Activated T-helper 2 cell treated with anti-CD3 and anti-CD28 coated beads, Interferon-gamma antibody, Interleukin-2, Interleukin-4, amounts not matched to agents 10 μg/mL and 5 μg/mL and 100 μg/mL, durations not matched to agents 14 hours and 24 hours and 36 hours (primary cell): ENCODE results near the gene MEIS2. TPM values are rescaled to one million over a fixed set of nuclear protein-coding genes. Genes with fewer than 3 reads are reported as not detected.

ENCODE experiments used
- DNase-seq: peaks from one replicate; pipeline ENCODE4 v3.0.0; 2021; ENCODE audit warnings: low spot score
- H3K27ac Mint-ChIP-seq: one replicate; pipeline ENCODE4 v1.8.0; 2021; ENCODE audit warnings: mixed read lengths
- H3K27me3 Mint-ChIP-seq: one replicate; pipeline ENCODE4 v1.8.0; 2021; ENCODE audit warnings: low read depth, mixed read lengths
- H3K36me3 Mint-ChIP-seq: one replicate; pipeline ENCODE4 v1.8.0; 2021; ENCODE audit warnings: low read depth, mixed read lengths
- H3K4me1 Mint-ChIP-seq: one replicate; pipeline ENCODE4 v1.8.0; 2021; ENCODE audit warnings: low read depth, mixed read lengths
- H3K4me3 Mint-ChIP-seq: one replicate; pipeline ENCODE4 v1.8.0; 2021; ENCODE audit warnings: low read depth, mild to moderate bottlenecking, moderate library complexity, mixed read lengths
- H3K9me3 Mint-ChIP-seq: one replicate; pipeline ENCODE4 v1.8.0; 2021; ENCODE audit warnings: mixed read lengths
- intact Hi-C: fragments of 100-400 bp; cut with micrococcal nuclease; formaldehyde crosslinking; loops from one replicate; pipeline ENCODE4 v1.15.1; 2023
- total RNA-seq: library from RNA; stranded (reverse); gene quantifications from 2 replicates; pipeline ENCODE4 v1.2.3, GENCODE V29; 2022

The MEIS2 gene
- total RNA-seq, 1 donor from 2014 or later, result not detected

DNA sequence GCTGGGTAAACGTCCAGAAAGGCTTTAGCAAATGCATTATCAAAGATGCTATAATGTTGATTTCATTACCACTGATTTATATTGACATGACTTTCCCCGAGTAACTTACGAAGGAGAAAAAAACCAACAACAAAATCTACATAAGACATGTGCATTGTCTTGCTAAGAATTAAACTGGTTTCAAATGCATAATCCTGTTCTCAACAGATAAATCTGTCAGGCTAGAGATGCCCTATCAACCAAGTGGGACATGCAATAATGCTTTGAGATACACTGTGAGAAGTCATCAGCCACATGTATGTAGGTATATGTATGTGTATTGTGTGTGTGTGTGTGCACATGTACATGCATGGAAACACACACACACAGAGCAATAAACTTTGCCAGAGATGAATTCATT is 195.6 kb downstream of the MEIS2 start:
- H3K27ac Mint-ChIP-seq, result no peak overlapping the region
- no peaks in the 10 kb centered on the region for H3K27me3 Mint-ChIP-seq
- H3K9me3 Mint-ChIP-seq, result no peaks in the 10 kb centered on the region
- no peak overlapping the region for H3K4me3 Mint-ChIP-seq
- H3K36me3 Mint-ChIP-seq, result no peaks in the 10 kb centered on the region
- intact Hi-C loops, result no loop called here
- no peak for DNase-seq
- no peaks in the 10 kb centered on the region for H3K4me1 Mint-ChIP-seq

DNA sequence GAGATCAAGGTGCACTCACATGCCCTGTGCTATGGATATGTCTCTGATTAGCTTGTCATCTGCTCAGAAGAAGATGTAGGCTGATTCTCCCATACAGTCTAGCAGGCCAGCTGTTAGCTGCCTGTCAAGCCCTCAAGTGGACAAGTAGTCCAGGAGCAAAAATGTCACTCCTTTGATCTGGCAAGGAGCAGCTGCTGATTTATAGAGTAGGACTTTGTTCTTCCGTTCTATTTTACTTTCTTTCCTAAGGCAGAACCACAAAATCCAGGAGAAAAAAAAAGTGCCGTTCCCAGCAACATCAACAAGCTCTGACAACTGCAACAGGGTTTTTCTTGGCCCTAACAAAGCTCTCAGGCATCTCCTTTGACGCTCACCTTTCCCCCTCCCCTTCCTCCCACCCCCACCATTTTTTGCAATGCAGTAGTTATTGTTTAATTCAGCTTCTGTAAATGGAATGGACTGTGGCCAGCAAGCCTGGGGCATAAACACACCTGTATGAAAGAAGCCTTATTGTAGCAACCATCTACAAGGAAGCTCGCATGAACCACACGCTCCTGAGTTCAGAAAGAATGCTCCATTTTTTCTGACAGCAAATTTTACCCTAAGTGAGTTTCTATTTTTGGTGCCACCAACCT is 196.3 kb downstream of the MEIS2 start:
- intact Hi-C loops, result no loop called here
- Mint-ChIP-seq H3K36me3 (no peaks in the 10 kb centered on the region), H3K4me1 (no peaks in the 10 kb centered on the region), H3K27me3 (no peaks in the 10 kb centered on the region), H3K4me3 (no peak overlapping the region), H3K9me3 (no peaks in the 10 kb centered on the region), H3K27ac (no peak overlapping the region)
- no peak for DNase-seq

DNA sequence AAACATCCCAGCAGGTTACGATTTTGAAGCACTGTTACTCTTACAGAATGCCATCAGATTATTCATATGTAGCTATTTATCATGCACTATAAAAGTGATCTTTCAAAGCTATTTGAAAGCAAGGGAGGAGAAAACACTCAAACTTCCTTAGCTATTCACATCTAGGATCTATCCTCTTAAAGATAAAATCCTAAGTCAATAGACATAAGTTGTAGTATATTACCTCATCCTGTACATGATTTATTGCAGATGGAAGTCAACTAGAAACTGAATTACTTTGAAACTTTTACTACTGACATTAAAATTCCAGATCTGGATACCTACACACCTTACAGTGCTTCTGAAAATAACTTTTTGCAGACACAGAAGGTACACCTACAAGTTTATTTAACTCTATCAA is 197.2 kb downstream of the MEIS2 start:
- Mint-ChIP-seq H3K36me3 (no peaks in the 10 kb centered on the region), H3K4me1 (no peaks in the 10 kb centered on the region), H3K9me3 (no peaks in the 10 kb centered on the region), H3K27me3 (no peaks in the 10 kb centered on the region), H3K27ac (no peak overlapping the region), H3K4me3 (no peak overlapping the region)
- intact Hi-C loops, result no loop called here
- DNase-seq, result no peak

DNA sequence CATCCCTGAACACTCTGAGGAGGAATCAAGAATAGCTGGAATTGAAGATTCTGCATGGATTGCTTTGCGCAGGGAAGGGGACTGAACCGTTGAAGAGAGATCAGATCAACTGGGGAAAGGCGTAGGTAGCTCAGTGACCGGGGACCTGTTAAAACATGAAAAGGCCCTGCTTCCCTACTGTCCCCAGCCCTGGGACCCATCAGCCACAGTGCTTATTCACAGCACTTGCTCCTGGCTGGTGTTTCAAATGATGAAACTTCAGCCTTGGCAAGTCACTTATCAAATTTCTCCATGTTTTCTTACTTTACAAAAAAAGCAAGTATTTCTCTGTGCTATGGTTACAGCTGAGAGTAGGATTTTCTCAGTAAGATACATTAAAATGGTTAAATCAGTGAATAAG is 199.3 kb downstream of the MEIS2 start:
- no peak overlapping the region for H3K4me3 Mint-ChIP-seq
- DNase-seq, result no peak
- no peaks in the 10 kb centered on the region for H3K36me3 Mint-ChIP-seq
- intact Hi-C loops, result no loop called here
- H3K27me3 Mint-ChIP-seq, result no peaks in the 10 kb centered on the region
- no peaks in the 10 kb centered on the region for H3K4me1 Mint-ChIP-seq
- H3K27ac Mint-ChIP-seq, result no peak overlapping the region
- no peaks in the 10 kb centered on the region for H3K9me3 Mint-ChIP-seq

DNA sequence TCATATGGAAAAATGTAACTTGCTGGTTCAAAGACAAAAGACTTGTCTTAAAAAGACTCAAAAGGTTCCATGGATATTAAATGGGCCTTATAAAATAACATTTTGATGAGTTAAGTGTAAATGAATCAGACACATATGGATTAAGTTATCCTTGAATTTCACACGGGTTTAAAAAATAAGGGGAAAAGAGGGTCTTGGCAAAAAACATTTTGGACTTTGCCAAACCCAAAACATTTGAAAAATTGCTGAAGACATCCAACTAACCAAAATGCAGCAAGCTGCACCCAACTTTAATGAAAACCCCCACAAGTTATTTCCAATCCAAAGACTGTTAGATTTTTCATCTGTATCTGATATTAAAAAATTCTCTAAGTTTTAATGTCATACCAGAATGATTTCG is 200.7 kb downstream of the MEIS2 start:
- intact Hi-C loops, result no loop called here
- no peak overlapping the region for H3K27ac Mint-ChIP-seq
- no peaks in the 10 kb centered on the region for H3K9me3 Mint-ChIP-seq
- no peaks in the 10 kb centered on the region for H3K27me3 Mint-ChIP-seq
- no peaks in the 10 kb centered on the region for H3K36me3 Mint-ChIP-seq
- DNase-seq, result no peak
- H3K4me1 Mint-ChIP-seq, result no peaks in the 10 kb centered on the region
- no peak overlapping the region for H3K4me3 Mint-ChIP-seq

DNA sequence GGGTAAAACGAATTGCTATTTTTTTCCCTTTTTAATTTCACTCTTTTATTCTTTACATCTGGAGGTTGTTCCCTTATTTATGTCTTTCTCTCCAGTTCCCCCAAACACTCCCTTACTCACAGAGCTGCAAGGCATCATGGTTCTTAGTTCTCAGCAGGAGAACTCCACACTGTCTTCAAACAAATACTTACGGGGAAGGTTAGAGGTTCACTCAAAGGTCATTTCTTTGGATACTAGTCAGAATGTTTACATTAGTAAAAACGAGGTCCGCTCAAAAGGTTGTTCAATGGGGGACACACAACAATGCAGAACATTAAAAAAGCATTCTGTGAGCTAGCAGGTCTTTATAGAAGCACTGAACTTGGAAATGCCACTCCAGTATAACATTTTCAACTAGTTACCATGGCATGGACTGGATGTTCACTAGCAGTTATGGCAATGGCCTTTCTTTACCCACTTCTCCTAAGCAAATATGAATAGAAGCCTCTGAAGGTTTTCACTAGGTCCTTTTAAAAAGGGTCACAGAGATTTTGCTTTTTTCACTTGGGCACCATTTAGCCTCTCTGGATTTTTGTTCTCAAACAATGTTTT is 201.7 kb downstream of the MEIS2 start:
- Mint-ChIP-seq H3K4me1 (no peaks in the 10 kb centered on the region), H3K9me3 (no peaks in the 10 kb centered on the region), H3K27ac (no peak overlapping the region), H3K27me3 (no peaks in the 10 kb centered on the region), H3K36me3 (no peaks in the 10 kb centered on the region), H3K4me3 (no peak overlapping the region)
- intact Hi-C loops, result no loop called here
- no peak for DNase-seq

DNA sequence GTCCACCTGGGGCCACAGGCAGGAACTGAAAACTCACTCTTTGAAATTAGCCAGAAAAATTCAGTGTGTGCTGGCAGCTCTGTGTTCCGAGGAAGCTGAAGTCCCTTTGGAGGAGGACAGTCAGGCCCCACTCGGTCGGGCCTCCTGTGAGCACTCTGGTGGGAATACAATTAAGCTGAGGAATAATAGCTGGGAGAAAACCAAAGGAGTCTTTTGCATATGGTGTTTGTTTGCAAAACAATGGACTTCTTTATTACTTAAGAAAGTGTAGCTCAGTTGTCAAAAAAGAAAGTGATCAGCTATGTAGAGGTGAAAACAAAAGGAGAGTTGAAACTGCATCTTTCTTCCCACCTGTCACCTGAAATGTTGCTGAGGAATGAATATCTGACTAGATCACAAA is 202.5 kb downstream of the MEIS2 start:
- Mint-ChIP-seq H3K4me3 (no peak overlapping the region), H3K27ac (no peak overlapping the region), H3K36me3 (no peaks in the 10 kb centered on the region), H3K9me3 (no peaks in the 10 kb centered on the region), H3K4me1 (no peaks in the 10 kb centered on the region), H3K27me3 (no peaks in the 10 kb centered on the region)
- intact Hi-C loops, result no loop called here
- DNase-seq, result no peak

DNA sequence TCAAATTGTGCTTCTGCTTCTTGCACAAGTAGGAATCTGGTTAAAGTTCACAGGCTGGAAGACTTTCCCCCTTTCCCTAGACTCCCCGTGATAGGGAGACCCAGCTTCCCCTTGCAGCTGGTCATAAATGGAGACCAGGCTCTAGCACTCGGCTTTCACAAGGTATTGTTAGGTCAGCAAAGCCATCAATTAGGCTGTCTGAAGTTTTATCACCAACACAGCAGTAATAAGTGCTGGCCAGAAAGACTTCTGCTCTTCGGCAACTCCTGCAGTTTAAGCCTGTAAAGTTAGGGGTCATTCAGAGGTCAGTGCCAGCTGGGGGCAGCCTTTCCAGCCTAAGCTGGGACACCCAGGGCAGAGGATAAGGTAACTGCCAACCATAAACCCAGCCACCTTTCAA is 203.4 kb downstream of the MEIS2 start:
- H3K27ac Mint-ChIP-seq, result no peak overlapping the region
- H3K36me3 Mint-ChIP-seq, result no peaks in the 10 kb centered on the region
- intact Hi-C loops, result no loop called here
- no peaks in the 10 kb centered on the region for H3K4me1 Mint-ChIP-seq
- no peak for DNase-seq
- no peak overlapping the region for H3K4me3 Mint-ChIP-seq
- H3K9me3 Mint-ChIP-seq, result no peaks in the 10 kb centered on the region
- H3K27me3 Mint-ChIP-seq, result no peaks in the 10 kb centered on the region

DNA sequence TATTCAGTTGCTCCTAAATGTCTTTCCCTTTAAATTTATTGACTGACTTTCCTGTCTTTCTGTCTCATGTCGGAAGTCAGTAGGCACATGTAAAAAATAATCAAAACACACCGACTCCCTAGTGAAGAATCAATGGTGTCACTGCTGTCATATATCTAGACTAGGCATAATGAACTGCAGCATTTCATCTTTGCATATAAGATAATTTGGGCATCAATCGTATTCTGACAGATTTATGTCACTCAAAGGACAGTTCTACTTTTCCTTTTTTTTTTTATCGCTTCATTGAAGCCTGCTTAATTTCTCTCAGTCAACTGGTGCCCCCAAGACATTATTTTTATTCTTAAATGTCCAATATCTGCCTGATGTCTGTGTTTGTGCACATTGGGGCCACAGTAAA is 206.3 kb downstream of the MEIS2 start:
- Mint-ChIP-seq H3K9me3 (no peaks in the 10 kb centered on the region), H3K4me1 (no peaks in the 10 kb centered on the region), H3K27ac (no peak overlapping the region), H3K4me3 (no peak overlapping the region), H3K36me3 (no peaks in the 10 kb centered on the region), H3K27me3 (peaks cover 11% of the 10 kb centered on the region)
- DNase-seq, result no peak
- intact Hi-C loops, result no loop called here

DNA sequence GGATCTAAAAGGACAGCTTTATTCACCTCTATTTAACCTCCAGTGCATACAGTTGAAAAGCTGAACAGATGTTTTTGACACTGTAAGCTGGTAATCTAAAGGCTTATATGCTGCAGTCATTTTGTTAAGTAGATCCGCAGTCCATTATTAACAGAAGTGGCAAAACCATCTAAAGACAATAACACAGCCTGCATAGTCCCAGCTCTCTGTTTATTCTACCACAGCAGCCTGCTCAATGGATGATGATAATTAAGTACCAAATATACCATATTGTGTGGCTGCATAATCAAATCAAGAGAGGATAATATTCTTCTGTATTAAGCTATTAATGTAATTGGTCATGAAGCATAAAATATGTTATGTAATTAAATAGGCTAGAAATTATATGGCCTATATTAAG is 207.1 kb downstream of the MEIS2 start:
- H3K4me3 Mint-ChIP-seq, result no peak overlapping the region
- no peaks in the 10 kb centered on the region for H3K36me3 Mint-ChIP-seq
- peaks cover 18% of the 10 kb centered on the region for H3K27me3 Mint-ChIP-seq
- no peak for DNase-seq
- H3K27ac Mint-ChIP-seq, result no peak overlapping the region
- intact Hi-C loops, result no loop called here
- no peaks in the 10 kb centered on the region for H3K9me3 Mint-ChIP-seq
- H3K4me1 Mint-ChIP-seq, result no peaks in the 10 kb centered on the region

DNA sequence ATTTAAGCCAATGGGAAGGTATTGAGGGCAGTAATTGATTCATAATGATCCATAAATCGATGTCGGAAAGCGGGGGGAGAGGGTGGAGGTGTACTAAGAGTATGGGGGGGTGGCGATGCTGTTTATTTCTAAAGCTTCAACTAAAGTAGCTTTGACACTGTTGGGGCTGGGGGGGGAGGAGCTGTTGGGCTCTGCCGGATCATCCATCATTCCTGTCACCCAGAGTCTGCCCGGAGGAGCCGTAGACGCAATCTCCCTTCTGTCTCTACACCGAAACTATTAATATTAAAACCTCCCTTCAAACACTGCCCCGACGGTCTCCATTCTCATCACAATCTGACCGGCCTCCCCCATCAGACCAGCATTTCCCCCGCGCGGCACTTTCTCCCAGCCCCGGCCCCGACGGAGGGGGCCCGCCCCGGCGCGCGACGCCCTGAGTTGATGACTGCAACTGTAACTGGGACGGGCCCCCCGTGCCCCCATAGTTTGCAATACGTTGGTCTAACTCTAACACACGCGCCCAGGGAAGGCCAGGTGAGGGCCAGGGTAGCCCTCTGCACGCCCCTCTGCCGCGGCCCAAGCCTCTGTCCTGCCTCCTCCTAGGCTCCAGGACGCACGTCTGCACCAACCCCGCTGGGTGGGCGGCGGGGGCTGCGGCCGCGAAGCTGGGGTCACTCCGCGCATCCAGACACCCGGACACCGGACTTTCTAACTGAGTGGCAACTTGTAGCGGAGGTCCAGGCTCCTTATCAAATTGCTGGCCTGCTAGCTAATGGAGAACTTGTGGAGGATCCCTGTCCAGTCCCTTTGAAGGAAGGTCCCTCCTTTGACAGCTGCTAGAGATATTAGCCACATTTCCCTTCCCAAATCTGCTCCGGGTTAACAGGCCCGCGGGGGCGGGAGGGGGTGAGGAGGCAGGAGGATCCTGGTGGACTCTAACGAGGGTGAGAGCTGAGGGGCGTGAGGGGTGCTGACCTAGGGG is 212.0 kb downstream of the MEIS2 start:
- intact Hi-C loops, result no loop called here
- Mint-ChIP-seq H3K9me3 (no peaks in the 10 kb centered on the region), H3K4me3 (no peak overlapping the region), H3K27ac (no peak overlapping the region), H3K27me3 (peaks cover 65% of the 10 kb centered on the region), H3K4me1 (peaks cover 2% of the 10 kb centered on the region), H3K36me3 (no peaks in the 10 kb centered on the region)
- no peak for DNase-seq

DNA sequence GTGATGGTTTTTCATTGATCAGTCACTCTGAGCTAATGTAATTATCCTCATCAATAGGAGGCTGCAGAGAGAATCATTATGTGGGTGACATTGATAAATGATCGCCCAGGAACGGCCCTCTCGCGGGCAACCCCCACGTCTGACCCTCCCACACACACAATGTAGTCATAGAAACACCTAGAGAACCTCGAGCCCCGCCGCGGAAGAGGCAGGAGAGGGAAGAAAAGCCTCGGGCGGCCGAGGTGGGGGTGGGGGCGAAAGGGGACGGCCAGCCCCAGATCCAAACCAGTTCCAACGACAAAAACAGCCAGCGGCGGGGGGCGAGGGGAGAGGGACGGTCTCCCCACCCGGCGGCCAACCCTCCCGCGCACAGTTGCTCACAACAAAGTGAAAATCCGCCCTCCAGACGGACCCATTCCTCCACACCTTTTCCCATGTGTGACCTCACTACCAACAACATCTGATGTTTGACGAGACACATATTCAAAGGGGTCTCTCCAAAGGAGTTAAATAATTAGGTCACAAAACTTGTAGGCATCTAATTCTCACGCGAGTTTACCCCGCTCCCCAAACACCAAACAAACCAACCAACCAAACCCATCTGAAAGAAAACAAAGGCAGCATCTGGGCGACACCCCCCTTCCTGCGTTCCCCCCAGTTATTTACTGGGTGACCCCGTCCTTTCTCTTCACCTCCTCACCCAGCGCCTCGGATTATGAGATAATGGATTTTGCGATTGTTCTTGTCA is 213.0 kb downstream of the MEIS2 start:
- no peaks in the 10 kb centered on the region for H3K9me3 Mint-ChIP-seq
- no peak for DNase-seq
- H3K4me1 Mint-ChIP-seq, result peaks cover 2% of the 10 kb centered on the region
- no peak overlapping the region for H3K27ac Mint-ChIP-seq
- H3K27me3 Mint-ChIP-seq, result peaks cover 75% of the 10 kb centered on the region
- H3K4me3 Mint-ChIP-seq, result no peak overlapping the region
- intact Hi-C loops, result no loop called here
- no peaks in the 10 kb centered on the region for H3K36me3 Mint-ChIP-seq
